KBM-7 (cell line): ENCODE data around the gene PTPRD.

ENCODE experiments used
- DNase-seq: peaks from one replicate; pipeline ENCODE4 v3.0.0-alpha.2; 2015
- in situ Hi-C: fragments of 300-500 bp; cut with MboI; formaldehyde crosslinking; loops from 2 replicates; pipeline ENCODE4 v1.14.3; 2020; ENCODE audit warnings: low sequenced_read_pairs, low pct_unique_long_range_greater_than_20kb, mixed read lengths

Gene PTPRD

DNA sequence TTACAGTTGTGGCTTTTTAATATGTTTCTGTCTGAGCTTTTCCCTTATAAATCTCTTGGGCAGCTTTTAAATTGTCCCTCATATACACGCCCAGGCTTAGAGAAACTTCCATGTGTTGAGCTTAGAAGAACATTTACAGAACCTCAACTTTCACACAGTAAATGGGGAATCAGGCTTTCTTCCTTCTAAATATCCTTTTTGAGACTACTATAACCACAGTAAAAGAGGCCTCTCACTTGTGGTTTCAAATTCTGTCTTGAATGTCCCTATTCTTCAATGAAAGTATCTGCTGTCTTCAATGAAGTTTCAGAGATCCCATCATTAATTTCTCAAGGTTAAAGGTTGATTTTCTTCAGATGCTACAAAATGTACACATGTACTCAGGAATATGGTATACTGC lies 2224.7 kb downstream of the PTPRD start:
- no peak for DNase-seq
- in situ Hi-C loops = no loop called here

GRCh38 chr9:8384091-8384490 lies 2228.7 kb downstream of the PTPRD start:
- in situ Hi-C loops = no loop called here
- no peak for DNase-seq

GRCh38 chr9:8382777-8383527 lies 2229.8 kb downstream of the PTPRD start:
- DNase-seq = no peak
- in situ Hi-C loops = no loop called here

GRCh38 chr9:8382266-8382665 lies 2230.5 kb downstream of the PTPRD start:
- in situ Hi-C loops = no loop called here
- DNase-seq = no peak

DNA sequence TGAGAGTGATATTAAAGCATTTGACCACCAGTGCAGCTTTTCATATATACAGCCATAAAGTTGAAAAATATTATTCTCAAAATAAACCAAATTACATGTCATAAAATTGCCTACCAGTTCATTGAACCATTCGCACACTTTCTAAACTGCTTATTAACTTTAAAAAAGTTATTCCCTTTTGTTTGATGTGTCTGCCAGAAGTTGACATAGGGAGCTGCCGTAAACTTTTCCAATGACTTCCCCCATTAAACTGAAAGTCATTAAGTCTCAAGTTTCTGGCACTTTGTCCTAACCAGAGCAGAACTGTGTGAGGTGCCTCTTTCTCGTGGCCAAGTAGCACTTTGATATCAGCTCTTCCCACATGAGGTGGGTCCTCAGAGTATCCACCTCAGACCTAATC lies 2231.2 kb downstream of the PTPRD start:
- in situ Hi-C loops = no loop called here
- DNase-seq = no peak

DNA sequence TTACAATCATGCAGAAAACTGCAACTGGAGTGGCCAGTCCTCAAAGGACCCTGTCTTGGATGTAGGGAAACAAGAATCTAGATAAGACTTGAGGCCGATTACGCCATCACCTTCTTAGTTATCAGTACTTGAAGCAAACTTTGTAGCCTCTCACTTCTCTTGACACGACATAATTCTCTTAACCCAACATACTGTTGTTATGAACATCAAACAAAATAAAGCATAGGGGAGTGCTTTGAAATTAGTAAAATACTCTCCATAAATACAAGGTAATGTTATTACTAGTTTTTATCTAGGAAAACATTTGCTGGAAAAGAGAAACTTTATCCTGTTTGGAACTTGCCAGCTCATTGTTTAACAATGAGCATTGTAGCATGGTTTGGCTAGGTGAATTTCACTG lies 2238.3 kb downstream of the PTPRD start:
- DNase-seq = no peak
- in situ Hi-C loops = no loop called here

DNA sequence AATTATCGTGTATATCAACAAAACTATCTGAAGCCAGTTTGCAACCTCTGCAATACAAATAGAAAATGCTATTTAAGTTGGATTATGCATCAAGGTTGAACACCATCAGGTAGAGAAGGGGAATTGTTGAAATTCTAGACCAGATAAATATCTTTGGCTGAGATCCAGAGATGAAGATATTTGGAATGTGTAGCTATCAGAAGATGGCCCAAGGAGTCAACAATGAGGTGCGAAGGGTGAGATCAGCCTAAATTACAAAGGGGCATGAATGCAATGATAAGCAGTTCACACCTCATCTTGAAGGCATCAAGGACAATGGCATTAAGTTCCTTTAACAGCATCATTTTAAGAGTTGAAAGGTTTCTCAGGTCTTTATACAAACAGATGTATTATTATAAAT lies 2241.1 kb downstream of the PTPRD start:
- in situ Hi-C loops = no loop called here
- DNase-seq = no peak

- DNase-seq = no peak
- in situ Hi-C loops = no loop called here
Measured at GRCh38 chr9:8366161-8366926, 2246.5 kb downstream of the PTPRD start.

DNA sequence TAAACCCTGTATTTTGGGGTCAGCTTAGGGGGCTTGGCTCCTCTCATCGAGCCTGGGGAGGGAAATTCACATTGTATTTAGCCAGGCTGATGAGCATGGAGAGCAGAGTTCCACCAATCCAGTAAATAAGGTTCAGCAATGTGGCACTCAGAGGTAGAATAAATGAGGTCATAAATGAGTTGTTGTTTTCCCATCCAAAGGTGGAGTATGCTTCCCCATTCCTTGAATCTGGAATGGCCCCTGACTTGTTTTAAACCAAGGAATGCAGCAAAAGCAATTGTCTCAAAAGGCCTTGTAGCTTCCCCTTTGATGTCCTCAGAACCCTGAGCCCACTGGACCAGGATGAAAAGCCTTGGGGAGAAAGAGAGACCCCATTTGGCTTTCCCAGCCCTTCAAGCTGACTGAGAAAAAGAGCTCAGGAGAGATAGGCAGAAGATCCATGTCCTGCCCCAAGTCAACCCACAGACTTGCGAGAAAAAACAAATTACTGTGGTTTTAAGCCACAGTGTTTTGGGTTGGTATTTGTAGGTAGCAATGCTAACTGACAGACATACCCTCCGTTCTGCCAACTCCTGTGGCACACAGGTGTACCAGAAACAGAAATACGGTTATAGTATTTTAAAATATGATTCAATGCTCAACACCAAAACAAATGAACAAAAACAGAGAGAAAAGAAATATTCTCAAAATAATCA lies 2247.2 kb downstream of the PTPRD start:
- no peak for DNase-seq
- in situ Hi-C loops = no loop called here

DNA sequence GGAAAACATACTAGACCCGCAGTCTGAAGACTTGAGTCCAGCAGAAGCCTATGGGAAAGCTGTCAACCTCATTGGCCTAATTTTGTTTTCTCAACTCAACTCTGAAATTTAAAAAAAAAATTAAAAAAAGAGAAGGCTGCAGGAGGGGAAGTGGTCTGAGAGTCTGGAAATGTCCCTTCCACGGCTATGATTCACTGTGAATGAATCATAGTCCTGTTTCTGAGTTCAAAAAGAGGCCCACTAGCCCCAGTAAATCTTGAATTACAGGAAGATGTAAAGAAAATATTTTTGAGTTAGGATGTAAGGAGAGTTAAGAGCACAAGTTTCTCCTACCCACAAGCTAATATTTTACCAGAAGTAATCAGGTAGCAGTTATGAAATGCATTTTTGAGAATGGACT lies 2247.8 kb downstream of the PTPRD start:
- in situ Hi-C loops = no loop called here
- DNase-seq = no peak

GRCh38 chr9:8364026-8364752 lies 2248.6 kb downstream of the PTPRD start:
- DNase-seq = no peak
- in situ Hi-C loops = no loop called here

DNA sequence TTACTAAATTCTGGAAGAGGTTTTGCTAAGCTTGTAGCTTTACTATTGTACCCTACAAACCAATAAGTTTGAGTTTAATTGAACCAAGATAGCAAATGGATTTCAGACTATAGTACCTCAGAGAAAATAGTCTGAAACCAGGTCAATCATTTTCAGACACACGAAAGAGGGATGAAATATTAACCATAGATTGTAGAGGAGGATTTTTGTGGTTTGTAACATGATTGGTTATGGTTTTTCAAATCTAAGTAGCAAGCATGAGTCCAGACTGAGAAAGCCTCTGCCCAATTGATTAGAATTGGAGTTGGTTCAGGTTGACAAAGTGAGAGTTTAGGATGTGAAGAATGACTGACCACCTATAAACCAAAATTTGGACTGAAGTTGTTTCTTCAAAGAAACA lies 2250.6 kb downstream of the PTPRD start:
- in situ Hi-C loops = no loop called here
- no peak for DNase-seq

DNA sequence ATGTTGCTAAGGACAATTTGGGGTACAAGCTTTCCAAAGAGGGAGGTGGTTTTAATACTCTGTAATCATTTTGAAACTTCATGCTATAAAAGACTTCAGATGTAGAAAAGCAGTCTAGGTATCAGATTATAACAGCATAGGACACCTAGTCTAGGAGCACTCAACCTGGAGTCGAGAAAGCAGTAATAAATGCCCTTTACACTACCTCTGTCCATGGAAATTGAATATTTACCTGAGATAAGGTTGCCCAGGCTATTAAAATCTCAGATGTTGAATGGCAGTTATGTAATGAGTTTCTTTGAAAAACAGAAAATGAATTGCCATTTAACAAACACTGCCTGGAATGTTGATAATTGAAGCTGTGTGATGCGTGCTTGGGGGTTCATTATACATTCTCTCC lies 2251.4 kb downstream of the PTPRD start:
- in situ Hi-C loops = no loop called here

DNA sequence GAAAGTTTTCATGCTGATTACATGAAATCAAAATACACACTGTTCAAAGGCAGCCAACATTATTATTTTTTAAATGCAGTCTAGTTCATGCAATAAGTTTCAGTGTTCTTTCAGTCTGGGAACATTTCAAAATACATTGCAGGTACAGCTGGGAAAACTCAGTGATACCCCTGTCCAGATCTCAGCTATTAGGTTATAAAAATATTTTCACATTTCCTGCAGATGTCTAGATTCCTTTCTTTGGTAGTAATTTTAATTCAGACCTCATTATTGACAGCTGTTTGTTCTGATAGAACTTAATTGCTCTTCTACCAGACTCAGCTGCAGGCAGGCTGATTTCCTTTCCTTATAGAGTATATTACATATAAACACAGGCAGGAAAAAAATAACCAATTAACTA lies 2256.4 kb downstream of the PTPRD start:
- DNase-seq = no peak
- in situ Hi-C loops = no loop called here

More for the DNA sequence above, 2251.4 kb downstream of the PTPRD start:
- DNase-seq = no peak

GRCh38 chr9:8351436-8351835 lies 2261.4 kb downstream of the PTPRD start:
- DNase-seq = no peak
- in situ Hi-C loops = no loop called here

DNA sequence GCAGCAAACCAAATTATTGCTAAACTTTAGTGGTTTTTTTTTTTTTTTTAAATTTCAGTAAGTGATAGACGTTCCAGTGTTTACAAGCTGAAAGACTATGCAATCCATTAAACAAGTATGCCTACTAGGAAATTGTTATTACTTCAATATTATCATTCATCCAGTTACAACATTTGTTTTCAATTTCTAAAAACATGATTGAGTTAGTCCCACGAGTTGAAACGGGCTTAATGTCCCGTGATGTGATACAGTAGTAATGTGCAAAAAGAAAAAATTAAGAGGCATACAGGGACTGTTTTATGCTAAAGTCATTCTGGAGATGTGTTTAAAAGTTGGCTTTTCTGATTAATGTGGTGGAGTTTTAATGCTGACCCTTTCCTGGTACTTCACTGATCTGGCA lies 2262.9 kb downstream of the PTPRD start:
- no peak for DNase-seq
- in situ Hi-C loops = no loop called here

DNA sequence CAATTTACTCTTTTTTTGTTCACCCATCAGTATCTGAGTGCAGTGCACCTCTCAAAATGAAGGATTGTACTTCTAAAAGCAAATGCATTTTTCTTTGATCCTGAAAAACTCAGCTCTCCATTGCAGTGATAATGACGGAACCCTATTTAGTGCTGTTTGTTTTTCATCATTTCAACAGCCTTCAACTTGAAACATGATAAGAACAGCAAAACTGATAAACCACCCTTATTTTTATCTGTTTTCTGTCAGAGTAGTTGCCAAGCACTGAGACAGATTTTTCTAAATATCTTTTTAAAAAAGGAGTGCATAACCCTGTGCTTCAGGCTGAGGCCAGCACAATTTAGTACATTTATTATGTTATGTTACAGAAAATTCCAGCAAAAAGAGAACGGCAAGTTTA lies 2263.4 kb downstream of the PTPRD start:
- no peak for DNase-seq
- in situ Hi-C loops = no loop called here

GRCh38 chr9:8348756-8349155 lies 2264.0 kb downstream of the PTPRD start:
- in situ Hi-C loops = no loop called here

DNA sequence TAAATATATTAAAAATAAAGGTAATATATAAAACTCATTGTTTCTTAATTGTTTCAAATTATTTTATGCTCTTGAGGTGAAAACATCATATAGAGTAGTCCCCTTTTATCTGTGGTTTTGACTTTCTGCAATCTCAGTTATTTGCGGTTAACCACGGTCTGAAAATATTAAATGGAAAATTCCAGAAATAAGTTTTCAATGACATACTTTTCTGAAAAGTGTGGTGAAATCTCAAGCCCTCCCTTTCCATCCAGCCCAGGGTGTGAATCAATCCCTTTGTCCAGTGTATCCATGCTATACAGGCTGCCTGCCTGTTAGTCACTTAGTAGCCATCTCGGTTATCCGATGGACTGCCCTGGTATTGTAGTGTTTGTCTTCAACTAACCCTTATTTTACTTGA lies 2266.5 kb downstream of the PTPRD start:
- in situ Hi-C loops = no loop called here
- DNase-seq = no peak

More at GRCh38 chr9:8348756-8349155, 2264.0 kb downstream of the PTPRD start:
- DNase-seq = no peak
